HG03354 (cell line): Measurements from ENCODE around the gene PRKCE.
A peak's percentile ranks its signal among the peaks of the same experiment; 100 is the strongest.

ENCODE experiments used
- ATAC-seq: cut with Tn5 transposase; IDR thresholded peaks from one replicate; pipeline ENCODE4 v1.9.1; 2021; ENCODE audit warnings: mild to moderate bottlenecking; ENCODE audit not compliant: unreplicated experiment, poor library complexity, severe bottlenecking

PRKCE gene

DNA sequence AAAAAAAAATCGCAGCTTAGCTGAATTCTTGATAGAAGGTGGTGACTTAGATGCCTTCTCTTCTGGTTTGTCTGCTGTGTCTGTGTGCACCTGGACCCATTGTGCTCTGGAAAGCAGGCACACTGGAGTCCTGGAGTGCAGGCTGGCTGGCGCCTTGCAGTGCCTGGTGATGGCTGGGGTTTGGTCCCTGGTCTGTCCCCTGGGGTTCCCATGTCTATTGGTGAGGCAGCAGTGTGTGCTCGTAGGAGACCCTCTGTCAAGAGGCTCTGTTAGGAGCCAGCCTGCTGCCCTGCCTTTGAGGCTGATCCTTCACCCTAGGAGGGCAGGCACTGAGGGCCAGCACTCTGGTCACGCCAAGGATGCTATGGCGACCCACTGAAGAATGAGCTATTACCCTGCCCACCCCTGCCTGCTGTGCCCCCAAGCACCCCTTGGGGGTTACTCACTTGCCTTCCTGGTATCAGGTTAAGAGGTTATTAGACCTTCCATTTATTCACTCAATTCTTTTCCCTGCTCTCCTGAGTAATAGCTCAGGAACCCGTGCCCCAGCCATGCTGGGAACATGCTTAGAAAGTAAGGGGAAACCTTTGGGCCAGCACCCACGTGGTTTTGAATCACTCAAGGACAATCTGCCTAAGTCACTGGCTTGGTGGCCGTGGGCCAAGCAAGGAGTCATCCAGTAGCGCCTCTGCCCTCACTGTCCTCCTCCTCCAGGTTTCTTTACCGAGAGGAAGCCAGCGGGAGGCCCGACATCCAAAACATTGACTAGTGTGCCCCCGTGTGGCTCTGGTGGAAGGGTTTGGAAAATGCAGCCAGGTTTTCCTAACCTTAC, 284.5 kb downstream of the PRKCE start:
- peak; percentile 67 for ATAC-seq

DNA sequence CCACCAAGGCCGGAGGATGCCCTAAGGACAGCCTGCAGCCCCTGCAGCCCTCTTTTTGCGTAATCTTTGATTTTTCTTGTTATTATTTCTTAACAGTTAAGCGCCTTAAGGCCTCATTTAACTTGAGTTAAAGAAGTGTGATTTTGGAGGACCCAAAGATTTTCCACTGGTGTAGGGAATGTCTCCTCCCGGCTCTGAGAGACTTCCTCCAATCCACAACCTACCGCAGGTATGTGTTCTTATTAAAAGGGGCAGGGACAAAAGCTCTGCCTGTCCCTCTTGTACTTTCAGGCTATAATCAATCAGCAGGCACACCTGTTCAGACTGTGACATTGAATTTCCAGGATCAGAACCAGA, 285.1 kb downstream of the PRKCE start:
- no peak for ATAC-seq

DNA sequence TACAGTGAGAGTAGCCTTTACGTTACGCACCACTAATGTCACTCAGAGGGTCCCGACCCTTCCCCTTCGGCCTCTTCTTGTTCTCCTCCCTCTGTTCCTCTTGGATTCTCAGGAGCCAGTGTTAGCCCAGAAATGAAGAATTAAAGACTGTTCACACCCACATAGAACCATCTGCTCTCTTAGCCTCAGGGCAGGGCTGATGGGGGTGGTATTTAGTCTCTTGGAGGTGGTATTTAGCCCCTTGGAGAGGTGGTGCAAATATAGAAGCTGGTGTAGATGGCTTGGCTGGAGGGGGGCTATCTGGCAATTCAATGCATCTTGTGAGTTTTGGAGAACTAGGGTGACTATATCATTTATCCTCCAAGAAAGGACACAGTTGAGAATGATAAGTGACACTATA, 286.5 kb downstream of the PRKCE start:
- ATAC-seq, result no peak

DNA sequence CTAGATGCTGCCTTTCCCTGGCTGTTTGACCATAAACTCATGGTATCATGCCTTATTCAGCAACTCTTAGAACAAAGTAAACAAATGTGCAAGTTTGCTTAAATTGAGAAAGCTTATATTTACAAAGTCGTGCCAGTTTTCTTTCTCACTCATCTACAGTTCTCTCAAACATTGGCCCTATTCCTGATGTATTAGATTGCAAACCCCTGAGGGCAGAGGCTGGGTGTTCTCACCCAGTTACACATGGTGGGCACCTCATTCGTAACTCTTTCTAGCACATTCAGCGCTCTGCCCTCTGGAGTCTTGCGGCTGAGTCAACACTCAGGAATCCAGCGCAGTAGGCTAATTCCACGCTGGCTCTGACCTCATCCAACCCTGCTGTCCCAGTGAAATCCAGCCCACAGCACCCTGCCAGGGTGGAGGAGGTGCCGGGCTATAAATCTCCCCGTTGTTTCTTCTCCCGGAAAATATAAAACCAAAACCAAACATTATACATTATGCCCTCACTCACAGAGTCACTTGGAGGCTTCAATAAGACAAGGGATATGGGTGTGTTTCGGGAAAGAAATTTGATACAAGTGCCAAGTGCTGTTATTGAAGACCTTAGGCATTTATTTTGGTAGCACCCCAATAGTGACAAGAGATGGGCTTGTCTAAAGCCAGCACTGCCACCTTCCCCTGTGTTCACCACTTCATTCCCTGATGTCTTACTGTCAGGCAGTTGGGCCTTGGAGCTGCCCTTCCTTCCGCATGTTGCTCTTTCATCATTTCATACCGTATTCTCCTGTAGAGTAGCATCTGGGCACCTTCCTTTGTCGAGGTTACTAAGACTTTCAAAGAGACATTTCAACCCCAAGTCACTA, 287.4 kb downstream of the PRKCE start:
- no peak for ATAC-seq

DNA sequence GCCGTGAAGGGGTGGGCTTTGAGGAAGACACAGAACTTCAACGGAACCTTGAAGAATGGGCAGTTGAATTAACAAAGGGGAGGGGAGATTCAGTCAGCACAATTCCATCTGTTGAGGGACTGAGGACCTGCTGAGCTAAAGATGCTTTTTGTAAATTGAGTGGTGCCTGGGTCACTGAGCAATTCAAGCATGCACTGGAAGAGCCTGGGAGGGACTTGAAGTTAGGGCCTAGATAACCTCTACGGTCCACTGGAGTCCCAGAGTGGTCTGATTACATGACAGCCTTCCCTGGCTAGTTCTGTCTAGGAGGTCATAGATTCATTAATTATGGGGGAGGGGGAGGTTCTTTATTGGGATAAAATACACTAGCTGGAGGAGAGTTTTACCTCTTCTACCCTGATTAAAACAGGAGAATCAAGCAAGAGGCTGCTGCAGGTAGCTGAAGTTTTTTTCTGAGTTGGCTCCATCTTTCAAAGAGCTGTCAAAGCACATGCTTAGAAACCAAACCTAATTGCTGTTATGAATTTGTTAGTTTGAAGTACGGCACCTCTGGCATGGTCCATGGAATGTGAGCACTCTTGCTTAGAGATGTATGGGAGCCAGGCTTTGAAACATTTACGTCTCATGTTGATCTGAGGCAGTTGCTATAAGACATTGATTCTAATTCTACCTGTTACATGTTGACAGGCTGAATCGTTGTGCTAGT, 290.2 kb downstream of the PRKCE start:
- ATAC-seq, result no peak

DNA sequence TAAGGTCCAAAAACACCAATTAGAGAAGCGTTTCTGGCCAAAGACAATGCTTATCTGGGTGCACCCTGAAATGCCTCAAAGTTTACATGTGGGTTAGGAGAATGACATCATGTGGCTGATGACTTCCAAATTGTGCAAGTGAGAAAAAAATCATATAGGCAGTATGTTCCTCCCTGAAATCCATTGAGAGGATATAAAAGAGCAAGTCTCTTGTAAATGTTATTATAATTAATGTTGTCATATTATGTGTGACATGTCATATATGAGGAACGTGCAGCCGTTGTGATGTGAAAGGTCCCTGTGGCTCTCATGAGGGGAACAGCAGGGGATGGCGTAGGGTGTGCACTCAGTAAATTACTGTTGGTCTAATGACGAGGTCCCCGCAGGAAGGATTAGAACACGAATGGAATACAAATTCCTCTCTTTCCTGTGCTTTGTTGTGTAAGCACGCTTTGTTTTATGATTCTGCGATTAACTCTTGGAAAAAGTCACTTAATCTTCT, 290.8 kb downstream of the PRKCE start:
- ATAC-seq, result no peak

DNA sequence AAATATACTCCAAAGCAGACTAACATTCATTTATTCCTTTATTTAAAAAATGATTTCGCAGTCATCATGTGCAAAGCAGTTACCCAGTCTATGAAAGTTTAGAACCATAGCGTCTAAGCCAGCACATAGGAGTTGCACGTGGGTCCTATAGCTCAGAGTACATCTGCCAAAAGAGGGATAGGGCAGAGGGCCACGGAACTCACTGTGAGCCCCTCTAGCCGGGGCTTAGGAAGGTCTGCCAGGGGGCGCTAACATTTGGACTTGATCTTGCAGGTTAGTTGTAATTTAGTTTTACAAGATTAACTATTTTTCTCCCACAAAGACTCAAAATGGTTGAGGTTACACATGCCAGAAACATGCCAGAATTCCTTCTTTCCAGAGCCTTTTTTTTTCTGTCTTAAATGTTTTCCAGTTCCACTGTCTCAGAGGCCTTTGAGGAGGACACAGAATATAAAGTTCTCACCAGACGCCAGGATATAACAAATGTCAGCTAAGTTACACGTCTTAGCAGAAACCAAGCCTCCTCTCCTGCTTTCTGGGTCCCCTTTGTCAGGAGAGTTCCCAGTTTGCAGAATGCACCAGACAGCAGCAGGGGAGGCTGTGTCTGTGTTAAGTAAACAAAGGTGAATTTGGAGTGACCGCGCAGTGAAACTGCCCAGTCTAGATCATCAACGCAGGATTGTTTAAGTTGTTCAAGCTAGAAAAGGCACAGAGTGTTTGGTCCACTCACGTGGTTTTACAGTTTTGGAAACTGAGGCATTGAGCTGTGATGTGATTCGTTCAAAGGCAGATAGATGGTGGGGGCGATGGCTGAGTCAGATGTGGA, 292.0 kb downstream of the PRKCE start:
- ATAC-seq, result no peak

DNA sequence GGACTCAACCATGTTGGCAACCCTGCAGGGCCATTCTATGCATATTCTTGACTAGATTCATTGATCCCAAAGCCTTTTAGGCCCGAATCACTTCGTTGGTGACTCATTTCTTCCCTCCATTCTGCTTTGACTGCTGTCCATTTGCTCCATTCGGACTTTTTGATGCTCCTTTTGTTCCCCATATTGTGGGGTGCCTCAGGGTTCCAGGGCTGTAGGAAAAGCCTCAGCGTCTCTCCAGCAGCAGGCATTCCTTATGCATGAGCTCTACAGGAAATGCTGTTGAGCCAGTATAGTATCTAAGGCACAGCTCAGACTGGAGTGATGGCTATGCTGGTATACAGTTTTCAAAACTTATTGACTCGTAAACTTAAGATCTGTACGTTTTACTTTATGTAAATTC, 292.6 kb downstream of the PRKCE start:
- ATAC-seq, result no peak

DNA sequence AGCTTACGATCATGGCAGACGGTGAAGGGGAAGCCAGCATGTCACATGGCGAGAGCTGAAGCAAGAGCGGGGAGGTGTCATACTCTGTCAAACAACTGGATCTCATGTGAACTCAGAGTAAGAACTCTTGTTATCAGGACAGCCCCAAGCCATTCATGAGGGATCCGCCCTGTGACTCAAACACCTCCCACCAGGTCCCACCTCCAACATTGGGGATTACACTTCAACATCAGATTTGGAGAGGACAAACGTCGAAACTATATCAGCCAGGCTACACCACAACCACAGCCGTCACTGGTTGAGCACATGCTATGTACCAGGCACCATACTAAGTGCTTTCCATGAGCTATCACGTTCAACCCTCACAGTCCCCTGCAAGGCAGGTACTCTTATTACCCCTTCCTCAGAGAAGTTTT, 293.8 kb downstream of the PRKCE start:
- no peak for ATAC-seq

DNA sequence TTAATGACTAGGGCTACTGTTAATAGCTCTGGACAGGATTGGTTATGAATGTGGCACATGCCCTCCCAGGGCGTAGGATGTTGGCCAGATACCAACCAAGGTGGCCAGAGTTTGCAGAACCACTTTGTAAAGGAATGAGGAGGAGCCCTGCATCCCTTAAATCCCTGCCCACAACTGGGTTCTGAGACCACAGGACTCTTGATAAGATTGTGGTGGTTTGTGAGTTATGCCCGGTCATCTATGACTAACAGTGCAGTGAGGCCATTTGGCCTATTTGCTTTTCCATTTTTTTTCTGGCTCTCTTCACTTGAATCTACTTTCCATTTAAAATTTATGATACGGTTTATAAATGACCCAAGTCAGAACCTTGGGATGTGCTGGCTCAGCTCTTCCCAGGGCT, 294.5 kb downstream of the PRKCE start:
- no peak for ATAC-seq

DNA sequence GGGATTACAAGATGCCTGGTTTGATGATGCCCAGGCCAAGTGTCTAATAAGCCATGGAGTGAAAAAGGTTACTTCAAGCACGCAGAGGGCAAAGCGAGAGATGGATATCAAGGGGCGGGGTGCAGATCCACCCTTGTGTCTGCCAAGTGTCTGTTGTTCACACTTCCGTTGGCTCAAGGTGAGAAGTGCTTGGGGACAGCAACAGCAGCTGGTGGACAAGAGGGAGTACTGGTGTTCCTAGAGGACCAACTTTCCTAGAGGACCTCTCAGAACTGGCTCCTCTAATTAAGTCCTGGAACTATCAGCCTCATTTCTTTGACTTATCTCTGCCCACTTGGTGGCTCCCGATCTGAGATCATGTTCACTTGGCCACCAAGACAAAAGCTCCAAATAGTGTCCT, 299.1 kb downstream of the PRKCE start:
- ATAC-seq, result no peak

DNA sequence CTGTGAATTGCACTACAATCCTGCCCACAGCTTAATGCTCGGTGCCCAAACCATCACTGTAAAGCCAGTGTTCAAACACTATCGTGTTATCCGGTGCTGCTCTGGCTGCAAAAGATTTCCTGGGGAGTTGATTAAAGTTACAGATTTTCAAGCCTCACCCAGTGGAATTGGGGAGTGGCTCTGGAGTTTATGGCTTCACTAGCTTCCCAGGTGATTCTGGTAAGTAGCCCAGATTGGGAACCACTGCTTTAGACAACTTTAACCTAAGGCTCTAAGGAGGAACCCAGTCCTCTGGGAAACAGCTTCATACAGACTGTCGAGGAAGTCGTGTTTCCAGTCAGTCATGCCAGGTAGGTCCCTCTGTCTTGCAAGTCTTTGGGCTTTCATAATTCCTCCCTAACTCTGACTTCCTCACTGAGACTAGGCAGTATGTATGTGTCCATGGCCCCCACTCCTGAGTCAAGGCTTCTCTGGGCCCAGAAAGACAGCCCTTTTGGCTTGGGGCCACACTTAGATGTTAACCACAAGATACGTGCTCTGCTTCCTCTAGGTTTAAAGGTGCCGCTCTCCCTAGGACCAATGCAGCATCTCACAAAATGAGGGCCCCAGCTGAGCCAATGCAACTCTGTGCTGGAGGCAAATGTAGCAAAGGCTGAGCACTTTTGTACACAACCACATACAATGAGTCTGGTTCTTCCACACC, 299.7 kb downstream of the PRKCE start:
- ATAC-seq, result no peak

DNA sequence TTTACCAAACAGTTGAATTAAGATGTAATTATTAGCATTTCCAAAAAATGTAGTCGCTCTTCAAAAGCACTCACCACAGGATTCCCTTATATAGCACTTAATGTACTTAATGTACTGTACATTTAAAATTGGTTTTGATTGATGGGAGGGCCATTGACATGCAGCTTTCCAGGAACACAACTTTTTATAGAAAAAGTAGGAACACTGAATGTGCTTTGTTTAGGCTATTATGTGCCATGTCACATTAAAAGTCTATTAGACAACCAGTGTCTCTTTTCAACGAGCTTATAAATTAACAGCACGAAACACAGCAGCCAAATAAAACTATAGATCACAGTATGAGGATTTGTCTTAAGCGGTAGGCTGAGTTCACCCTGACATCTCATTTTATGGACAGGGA, 301.1 kb downstream of the PRKCE start:
- ATAC-seq, result no peak

DNA sequence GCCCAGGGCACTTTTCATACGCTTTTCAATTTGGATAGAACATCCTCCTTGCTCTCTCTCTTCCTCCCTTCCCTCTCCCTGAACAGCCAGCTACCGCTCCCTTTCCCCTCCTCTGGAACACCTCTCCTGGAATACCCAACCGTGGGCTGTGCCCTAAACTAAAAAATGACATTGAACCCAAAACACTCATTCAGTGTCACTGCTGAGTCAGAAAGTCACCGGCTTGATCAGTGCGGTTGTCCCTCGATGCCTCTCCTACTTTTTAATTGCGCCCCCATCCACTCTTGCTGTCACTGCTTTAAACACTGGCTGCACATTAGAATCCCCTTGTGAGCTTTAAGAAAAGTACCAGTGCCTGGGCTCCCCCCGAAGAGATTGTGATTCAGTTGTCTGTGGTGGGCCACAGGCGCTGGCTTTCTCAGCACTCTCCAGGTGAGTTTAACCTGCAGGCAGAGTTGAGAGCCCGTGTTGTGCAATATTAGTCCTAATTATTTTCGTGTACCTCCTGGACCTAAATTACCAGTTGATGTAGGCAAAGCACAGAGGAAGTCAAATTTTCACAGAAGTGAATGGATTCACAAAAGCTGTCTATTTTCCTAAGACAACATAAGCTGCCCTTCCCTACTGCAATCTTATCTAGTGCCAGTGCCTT, 302.0 kb downstream of the PRKCE start:
- no peak for ATAC-seq

DNA sequence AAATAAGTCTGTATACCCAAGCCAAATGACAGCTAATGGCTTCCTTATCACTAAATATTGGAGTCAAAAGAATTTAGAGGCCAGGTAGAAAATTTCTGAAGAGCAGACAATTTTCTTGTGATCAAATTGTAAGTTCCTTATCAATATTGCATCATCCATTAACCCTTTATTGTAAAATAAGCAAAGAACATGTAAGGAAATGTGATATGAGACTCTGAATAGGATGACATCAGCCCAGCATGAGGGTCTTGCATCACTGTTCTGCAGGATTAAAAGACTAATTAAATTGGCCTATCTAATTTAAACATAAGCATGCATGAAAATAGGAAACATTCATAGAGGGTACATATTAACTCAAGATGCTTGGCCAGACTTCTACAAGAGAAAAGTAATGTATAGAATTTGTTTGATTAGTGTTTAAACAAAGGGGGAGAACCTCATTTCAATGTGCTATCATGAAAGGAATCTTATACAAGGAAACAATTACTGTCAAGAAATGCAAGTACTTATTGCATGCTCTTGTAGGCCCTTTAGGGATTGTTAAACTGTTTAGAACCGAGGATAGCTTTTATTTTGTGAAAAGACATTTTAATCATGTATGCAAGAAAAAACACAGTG, 302.9 kb downstream of the PRKCE start:
- ATAC-seq, result no peak

DNA sequence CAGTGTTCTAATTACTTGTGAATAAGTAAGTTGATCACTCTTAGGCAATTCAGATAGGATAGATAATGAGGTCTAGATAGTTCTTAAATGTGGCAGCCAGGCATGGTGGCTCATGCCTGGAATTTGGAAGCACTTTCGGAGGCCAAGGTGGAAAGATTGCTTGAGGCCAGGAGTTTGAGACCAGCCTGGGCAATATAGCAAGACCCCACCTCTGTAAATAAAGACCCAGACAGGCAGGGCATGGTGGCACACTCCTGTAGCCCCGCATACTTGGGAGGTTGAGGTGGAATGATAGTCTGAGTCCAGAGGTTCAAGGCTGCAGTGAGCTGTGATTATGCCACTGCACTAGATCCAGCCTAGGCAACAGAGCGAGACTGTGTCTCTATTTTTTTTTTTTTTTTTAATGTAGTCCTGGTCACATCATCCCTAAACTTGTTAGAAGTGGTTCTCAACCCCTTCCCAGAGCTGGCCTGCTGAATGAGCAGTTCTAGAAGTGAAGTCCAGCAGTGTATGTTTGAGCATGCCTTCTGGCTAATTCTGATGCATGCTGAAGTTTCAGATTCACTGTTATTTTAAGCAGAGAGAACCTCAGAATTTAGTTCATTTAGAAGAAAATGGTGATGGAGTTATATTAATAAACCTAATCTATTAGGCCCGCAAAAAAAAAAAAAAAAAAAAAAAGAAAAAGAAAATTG, 306.2 kb downstream of the PRKCE start:
- ATAC-seq, result no peak

DNA sequence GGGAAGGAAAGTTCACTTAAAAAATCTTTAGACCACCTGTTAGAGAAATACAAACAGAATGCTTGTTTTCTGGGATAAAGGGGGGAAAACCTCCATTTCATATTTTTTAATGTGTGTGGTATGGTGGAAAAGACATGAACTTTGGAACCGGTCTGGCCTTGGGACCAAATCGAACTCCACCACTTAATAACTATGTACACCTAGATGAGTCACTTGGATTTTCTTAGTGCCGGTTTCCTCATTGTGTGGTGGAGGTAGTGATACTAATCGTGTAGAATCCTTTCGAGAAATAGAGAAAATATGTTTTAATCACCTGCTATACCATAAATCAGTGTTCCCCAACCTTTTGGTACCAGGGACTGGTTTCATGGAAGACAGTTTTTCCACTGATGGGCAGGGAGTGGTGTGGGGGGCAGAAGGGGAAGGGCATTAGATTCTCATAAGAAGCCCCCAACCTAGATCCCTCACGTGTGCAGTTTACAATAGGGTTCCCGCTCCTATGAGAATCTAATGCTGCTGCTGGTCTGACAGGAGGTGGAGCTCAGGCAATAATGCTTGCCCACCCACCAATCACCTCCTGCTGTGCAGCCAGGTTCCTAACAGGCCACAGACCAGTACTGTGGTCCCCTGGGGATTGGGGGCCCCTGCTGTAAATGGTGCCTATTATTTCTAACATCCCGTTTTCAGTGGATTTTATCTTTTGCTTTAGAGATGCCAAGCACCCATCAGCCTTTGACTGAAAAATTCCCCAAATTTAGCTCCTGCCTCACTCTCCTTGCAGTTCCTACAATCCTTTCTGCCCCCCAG, 308.8 kb downstream of the PRKCE start:
- ATAC-seq, result no peak
